NCI-H1092 treated with DMSO at 0.1 percent for 48 hours (cell line): ENCODE results near the gene PTCRA.
"Not testable (repeated sequence)": the region's sequence is repeated elsewhere in the genome, so short reads cannot be mapped to it uniquely, and the experiment has no call there.

Experiments used
- DNase-seq: peaks from one replicate; lab custom pipeline; 2025; lab: John Stamatoyannopoulos, UW

PTCRA gene

GRCh38 chr6:42941356-42941755 lies 25.5 kb downstream of the PTCRA start:
- not testable (repeated sequence) for DNase-seq

- no peak for DNase-seq
Measured at GRCh38 chr6:42942444-42942843, 26.6 kb downstream of the PTCRA start.

DNA sequence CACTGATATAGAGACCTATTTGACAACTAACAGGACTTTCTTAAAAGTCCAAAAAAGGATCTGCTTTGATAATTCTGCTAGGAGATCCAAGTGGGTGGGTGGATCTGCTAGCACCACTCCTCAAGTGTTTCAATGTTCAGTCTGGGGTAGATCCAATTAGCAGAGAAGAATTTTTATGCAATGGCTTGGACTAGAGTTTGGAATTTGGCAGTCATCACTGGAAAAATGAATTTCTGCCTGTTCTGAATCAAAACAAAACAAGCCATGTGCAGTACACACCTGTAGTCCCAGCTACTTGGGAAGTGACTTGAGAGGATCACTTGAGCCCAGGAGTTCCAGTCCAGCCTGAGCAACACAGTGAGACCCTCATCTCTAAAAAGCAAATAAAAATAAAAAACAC lies 32.1 kb downstream of the PTCRA start:
- no peak for DNase-seq

- DNase-seq: no peak
Measured at GRCh38 chr6:42952389-42952788, 36.5 kb downstream of the PTCRA start.

GRCh38 chr6:42954405-42954804 lies 38.6 kb downstream of the PTCRA start:
- DNase-seq: not testable (repeated sequence)

DNA sequence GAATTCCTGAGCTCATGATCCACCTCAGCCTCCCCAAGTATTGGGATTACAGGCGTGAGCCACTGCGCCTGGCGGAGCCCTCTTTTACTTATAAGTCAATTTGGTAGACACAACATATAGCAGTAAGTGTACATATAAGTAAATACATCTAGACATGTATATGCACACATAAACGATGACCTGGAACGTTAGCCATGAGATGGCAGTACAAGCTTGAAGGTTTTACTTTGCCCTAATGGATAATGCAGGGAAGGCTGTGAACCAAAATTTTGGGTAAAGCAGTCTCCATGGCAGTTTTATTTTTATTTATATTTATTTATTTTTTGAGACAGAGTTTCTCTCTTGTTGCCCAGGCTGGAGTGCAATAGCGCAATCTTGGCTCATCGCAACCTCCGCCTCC lies 42.3 kb downstream of the PTCRA start:
- no peak for DNase-seq

DNA sequence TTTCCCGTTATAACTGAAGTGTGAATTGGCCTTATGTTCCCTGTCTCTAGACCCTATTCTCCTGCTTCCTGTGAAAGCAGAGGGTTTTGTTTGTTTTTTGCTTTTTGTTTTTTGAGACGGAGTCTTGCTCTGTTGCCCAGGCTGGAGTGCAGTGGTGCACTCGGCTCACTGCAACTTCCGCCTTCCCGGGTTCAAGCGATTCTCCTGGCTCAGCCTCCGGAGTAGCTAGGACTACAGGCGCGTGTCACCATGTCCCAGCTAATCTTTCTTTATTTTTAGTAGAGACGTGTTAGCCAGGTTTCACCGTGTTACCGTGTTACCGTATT lies 44.0 kb downstream of the PTCRA start:
- DNase-seq: no peak

DNA sequence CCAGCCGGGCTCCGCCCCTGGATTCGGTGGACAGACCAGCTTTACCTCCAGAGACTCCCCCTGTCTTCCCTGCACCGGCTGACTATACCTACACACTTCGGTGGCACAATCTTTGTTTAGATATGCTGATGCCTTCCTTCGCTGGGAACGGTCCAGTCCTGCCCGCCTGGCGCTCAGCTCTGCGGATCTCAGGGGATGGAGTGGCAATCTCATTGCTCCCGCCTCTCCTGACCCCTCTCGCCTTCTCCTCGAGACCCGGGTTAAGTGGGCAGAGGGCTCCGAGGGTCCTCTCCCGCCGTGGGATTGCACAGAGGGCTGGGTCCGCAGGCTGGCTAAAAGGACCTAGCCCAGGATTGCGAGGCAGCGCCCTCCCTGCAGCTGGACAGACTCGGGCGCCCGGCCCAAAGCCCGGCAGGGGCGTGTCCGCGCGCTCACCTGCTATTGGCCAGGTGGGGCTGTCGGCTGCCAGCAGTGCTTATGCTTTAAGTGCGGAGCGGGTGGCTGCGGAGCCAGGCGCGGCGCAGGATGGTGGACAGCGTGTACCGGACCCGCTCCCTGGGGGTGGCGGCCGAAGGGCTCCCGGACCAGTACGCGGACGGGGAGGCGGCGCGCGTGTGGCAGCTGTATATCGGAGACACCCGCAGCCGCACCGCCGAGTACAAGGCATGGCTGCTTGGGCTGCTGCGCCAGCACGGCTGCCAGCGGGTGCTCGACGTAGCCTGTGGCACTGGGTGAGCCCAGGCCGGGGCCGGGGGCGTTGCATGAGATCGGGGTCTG lies 44.6 kb downstream of the PTCRA start, which contains the start of gene GNMT:
Gene GNMT (plus strand): TSS at position 512 of the 777 bp plus-strand sequence. CDS start 14 bp downstream, at position 526.
- peak; percentile 59 for DNase-seq

- DNase-seq: no peak
Measured at GRCh38 chr6:42961020-42961470, 45.2 kb downstream of the PTCRA start.

- DNase-seq: no peak
Measured at GRCh38 chr6:42962096-42962495, 46.2 kb downstream of the PTCRA start.

DNA sequence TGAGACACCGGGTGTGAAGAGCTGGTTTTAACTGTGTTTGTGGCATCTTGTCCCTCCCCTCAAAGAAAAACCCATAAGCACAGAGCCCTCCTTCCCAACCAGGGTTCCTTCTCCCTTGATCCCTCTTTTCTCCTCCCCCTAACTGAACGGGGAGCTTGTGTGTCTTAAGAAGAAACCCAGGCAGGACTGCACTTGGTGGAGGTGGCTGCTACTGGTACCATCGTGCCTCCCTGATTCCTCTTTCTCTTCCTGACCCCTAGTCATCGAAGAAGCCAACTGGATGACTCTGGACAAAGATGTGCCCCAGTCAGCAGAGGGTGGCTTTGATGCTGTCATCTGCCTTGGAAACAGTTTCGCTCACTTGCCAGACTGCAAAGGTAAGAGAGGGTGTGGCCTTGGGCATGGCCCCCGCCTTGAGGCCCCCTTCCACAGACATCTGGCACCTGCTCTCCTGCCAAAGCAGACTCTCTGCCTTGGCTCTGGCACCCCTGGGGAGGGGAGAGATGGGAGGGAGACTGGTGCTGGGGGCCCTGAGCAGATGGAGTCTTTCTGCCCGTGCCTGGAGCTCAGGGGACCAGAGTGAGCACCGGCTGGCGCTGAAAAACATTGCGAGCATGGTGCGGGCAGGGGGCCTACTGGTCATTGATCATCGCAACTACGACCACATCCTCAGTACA lies 46.8 kb downstream of the PTCRA start:
- no peak for DNase-seq

- DNase-seq: no peak
Measured at GRCh38 chr6:42963179-42963854, 47.5 kb downstream of the PTCRA start.

GRCh38 chr6:42963855-42964605 lies 48.2 kb downstream of the PTCRA start:
- DNase-seq: no peak

DNA sequence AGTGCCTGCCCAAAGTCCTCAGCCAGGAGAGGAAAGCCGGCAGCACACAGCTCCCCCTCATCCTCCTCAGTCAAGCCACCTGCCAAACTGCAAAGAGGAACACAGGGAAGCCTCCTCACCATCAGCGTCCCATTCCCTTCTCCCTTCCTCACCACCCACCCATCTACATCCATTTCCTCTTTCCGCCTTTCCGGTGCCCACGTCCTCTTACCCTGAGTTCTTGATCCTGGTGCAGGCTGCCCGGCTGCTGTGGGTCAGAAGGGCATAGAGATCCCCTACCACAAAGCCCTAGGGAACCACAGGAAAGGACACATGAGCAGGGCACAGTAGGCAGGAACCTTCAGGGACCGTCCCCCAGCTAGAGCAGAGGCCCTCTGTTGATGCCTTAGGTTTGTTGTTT lies 50.7 kb downstream of the PTCRA start:
- DNase-seq: no peak

- no peak for DNase-seq
Measured at GRCh38 chr6:42967228-42967627, 51.4 kb downstream of the PTCRA start.

DNA sequence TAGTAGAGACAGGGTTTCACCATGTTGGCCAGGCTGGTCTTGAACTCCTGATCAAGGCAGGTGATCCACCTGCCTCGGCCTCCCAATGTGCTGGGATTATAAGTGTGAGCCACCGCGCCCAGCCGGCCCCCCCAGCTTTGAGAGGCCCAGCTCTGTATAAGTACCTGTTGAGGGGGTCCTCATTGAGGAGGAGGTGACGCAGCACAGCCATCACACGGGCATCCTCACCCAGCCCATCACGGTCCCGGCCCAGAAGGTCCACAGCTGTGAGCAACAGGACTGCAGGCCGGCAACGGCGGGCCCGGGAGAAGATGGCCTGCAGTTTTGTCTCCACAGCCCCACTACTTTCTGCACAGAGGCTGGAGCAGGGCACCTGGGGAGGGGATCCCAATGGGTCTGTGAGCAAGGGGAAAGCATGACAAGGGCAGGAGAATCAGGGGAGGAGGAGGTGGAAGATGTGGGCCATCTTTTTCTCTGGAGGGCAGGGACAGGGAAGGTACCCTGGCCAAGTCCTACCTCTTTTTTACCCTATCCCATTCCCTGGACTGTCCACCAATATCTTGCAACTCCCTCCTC lies 52.4 kb downstream of the PTCRA start:
- DNase-seq: no peak

GRCh38 chr6:42968783-42969182 lies 52.9 kb downstream of the PTCRA start:
- DNase-seq: no peak

DNA sequence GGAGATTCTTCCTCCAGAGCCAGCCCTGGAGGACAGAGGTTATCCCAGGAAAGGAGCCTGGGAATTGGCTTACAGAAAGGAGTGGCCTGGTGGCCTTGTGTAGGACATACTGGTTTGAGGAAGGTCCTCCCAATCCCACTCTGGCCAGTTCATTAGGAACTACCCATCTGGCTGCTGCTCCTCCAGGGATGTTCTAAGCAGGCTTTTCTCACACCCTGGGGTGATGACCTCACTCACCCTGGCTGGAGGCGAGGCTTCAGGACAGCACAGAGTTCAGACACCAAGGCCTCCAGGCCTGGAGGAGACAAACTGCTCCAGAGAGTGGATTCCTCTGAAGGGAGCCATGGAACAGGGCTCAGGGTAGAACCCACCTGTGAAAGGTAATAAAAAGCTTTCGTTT lies 53.6 kb downstream of the PTCRA start:
- no peak for DNase-seq

DNA sequence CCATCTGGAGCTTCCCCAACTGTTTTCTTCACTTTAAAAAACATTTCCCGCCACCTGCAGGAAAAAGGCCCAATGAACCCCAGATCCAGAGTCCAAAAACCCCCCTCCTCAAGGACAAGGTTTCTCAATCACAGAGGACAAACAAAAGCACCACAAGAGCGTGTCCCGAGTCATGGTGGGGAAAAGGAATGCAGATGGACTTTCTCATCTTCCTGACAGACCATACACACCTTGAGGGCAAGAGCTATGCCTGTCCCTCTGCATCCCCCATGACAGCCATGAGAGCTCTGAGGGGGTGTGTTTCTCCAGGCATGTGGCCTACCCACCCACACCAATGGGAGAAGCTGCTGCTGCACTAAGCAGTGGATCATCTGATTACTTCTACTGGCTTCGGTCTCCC lies 54.1 kb downstream of the PTCRA start:
- no peak for DNase-seq

GRCh38 chr6:42970871-42971612 lies 55.2 kb downstream of the PTCRA start:
- no peak for DNase-seq

GRCh38 chr6:42971746-42972327 lies 56.0 kb downstream of the PTCRA start:
- DNase-seq: no peak
